Neuronal stem cell (in vitro differentiated cells): ENCODE data around the gene PIAS1.

Source experiments
- DNase-seq: peaks from one replicate; pipeline ENCODE4 v3.0.0-alpha.2; 2013; ENCODE audit warnings: low spot score
- H2AFZ ChIP-seq: one replicate; pipeline ENCODE4 v1.6.1; 2013; ENCODE audit warnings: mild to moderate bottlenecking, low read length, inconsistent platforms
- H2AK5ac ChIP-seq: 2 replicates; pipeline ENCODE4 v1.6.1; 2013; ENCODE audit warnings: low read depth, mild to moderate bottlenecking, inconsistent platforms, low read length, moderate library complexity, mixed read lengths
- H2BK120ac ChIP-seq: 2 replicates; pipeline ENCODE4 v1.6.1; 2013; ENCODE audit warnings: low read depth, mild to moderate bottlenecking, inconsistent platforms, low read length, moderate library complexity, mixed read lengths
- H2BK12ac ChIP-seq: one replicate; pipeline ENCODE4 v1.6.1; 2013; ENCODE audit warnings: low read length, inconsistent platforms
- H2BK15ac ChIP-seq: 2 replicates; pipeline ENCODE4 v1.6.1; 2013; ENCODE audit warnings: mild to moderate bottlenecking, low read length, inconsistent platforms, mixed read lengths
- H2BK5ac ChIP-seq: one replicate; pipeline ENCODE4 v1.6.1; 2013; ENCODE audit warnings: inconsistent platforms, mild to moderate bottlenecking, low read length, moderate library complexity
- H3K14ac ChIP-seq: one replicate; pipeline ENCODE4 v1.6.1; 2013; ENCODE audit warnings: low read length, inconsistent platforms
- H3K18ac ChIP-seq: 2 replicates; pipeline ENCODE4 v1.6.1; 2013; ENCODE audit warnings: low read length, inconsistent platforms
- H3K23ac ChIP-seq: 2 replicates; pipeline ENCODE4 v1.6.1; 2013; ENCODE audit warnings: low read depth, mild to moderate bottlenecking, mixed read lengths, low read length, inconsistent platforms; ENCODE audit not compliant: poor library complexity
- H3K27ac ChIP-seq: replicated peaks from 3 replicates; pipeline ENCODE4 v1.5.1; 2013; ENCODE audit warnings: low read length, inconsistent platforms
- H3K27me3 ChIP-seq, 3 experiments: 2 replicates each; pipeline ENCODE4 v1.6.1; 2013; ENCODE audit warnings: low read length in 3 of 3, mild to moderate bottlenecking in 2 of 3, inconsistent platforms in 1 of 3, low read depth in 1 of 3, mixed read lengths in 1 of 3, moderate library complexity in 1 of 3; ENCODE audit not compliant: control insufficient read depth in 3 of 3, insufficient read depth in 3 of 3
- H3K36me3 ChIP-seq, 2 donors: replicated peaks in 1 of 2; 2 replicates each; pipeline ENCODE4 v1.6.1; 2013; ENCODE audit warnings: low read length in 2 of 2; ENCODE audit not compliant: control insufficient read depth in 2 of 2, insufficient read depth in 2 of 2
- H3K4ac ChIP-seq: 2 replicates; pipeline ENCODE4 v1.6.1; 2013; ENCODE audit warnings: inconsistent platforms, mild to moderate bottlenecking, low read length, moderate library complexity
- H3K4me1 ChIP-seq, 2 donors: 1 replicate in 1 of 2; 2 replicates in 1 of 2; pipeline ENCODE4 v1.6.1; 2013; ENCODE audit warnings: low read length in 2 of 2, low read depth in 1 of 2; ENCODE audit not compliant: control insufficient read depth in 2 of 2, insufficient read depth in 1 of 2
- H3K4me2 ChIP-seq: one replicate; pipeline ENCODE4 v1.6.1; 2013; ENCODE audit warnings: mild to moderate bottlenecking, low read length, inconsistent platforms; ENCODE audit not compliant: insufficient read depth, poor library complexity, severe bottlenecking
- H3K4me3 ChIP-seq, 2 donors: 2 replicates each; pipeline ENCODE4 v1.5.1; 2013; ENCODE audit warnings: low read length in 2 of 2, mild to moderate bottlenecking in 2 of 2, inconsistent platforms in 1 of 2, moderate library complexity in 1 of 2
- H3K79me1 ChIP-seq: one replicate; pipeline ENCODE4 v1.6.1; 2013; ENCODE audit warnings: low read depth, mild to moderate bottlenecking, inconsistent platforms, low read length, moderate library complexity
- H3K9ac ChIP-seq: one replicate; pipeline ENCODE4 v1.6.1; 2013; ENCODE audit warnings: mild to moderate bottlenecking, low read depth, low read length, inconsistent platforms; ENCODE audit not compliant: poor library complexity
- H3K9me3 ChIP-seq, 2 donors: replicated peaks in 1 of 2; 2 replicates each; pipeline versions ENCODE3 to v1.6.1; 2013; ENCODE audit warnings: low read length in 2 of 2, mild to moderate bottlenecking in 2 of 2, inconsistent platforms in 1 of 2, low read depth in 1 of 2, mixed read lengths in 1 of 2, moderate library complexity in 1 of 2; ENCODE audit not compliant: control insufficient read depth in 2 of 2, insufficient read depth in 1 of 2
- H4K8ac ChIP-seq: one replicate; pipeline ENCODE4 v1.6.1; 2013; ENCODE audit warnings: low read depth, mild to moderate bottlenecking, inconsistent platforms, low read length, moderate library complexity
- H4K91ac ChIP-seq: one replicate; pipeline ENCODE4 v1.6.1; 2013; ENCODE audit warnings: low read length, low read depth, mild to moderate bottlenecking, inconsistent platforms; ENCODE audit not compliant: poor library complexity
- WGBS, 2 donors: extraction: QIAGEN DNeasy Blood & Tissue Kit; methylation state at CpG; one replicate each; pipeline ENCODE4 v1.1.7; 2013; ENCODE audit warnings: missing lambda C conversion rate in 2 of 2, mixed read lengths in 1 of 2; ENCODE audit not compliant: insufficient read length in 2 of 2, insufficient replicate concordance in 1 of 2; ENCODE audit errors: extremely low coverage in 2 of 2; 5-methylcytosine and 5-hydroxymethylcytosine counted together

Gene PIAS1

DNA sequence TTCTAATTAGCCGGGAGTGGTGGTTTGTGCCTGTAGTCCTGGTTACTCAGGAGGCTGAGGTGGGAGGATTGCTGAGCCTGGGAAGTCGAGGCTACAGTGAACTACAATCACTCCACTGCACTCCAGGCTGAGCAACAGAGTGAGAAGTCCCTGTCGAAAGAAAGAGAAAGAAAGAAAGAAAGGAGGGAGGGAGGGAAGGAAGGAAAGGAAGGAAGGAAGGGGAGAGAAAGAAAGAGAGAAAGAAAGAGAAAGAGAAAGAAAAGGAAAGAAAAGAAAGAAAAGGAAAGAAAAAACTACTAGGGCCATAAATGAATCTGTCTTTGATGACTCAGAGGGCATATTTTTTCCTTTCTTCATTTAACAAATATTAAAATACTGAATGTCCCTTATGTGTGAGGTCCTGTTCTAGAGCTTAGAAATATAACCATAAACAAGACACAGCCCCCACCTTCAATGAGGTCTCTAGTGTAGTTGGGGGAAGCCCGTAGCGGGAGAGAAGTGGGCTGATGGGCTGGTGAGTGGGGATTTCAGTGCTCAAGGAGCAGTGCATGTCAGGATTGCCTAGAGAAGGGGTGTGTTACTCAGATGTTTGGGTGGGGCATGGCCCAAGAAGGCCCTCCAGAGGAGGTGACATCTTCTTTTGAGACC is 35.2 kb upstream of the PIAS1 start:
- Histone ChIP-seq H3K4me1 (no peaks in the 10 kb centered on the region), H2BK15ac (no peak overlapping the region), H2BK12ac (no peak overlapping the region), H3K4me2 (no peak overlapping the region), H2AFZ (no peak overlapping the region), H2BK5ac (no peak overlapping the region), H3K36me3 (no peaks in the 10 kb centered on the region), H3K23ac (no peak overlapping the region), H2AK5ac (no peak overlapping the region), H3K79me1 (no peaks in the 10 kb centered on the region), H4K8ac (no peak overlapping the region), H3K9me3 (no peaks in the 10 kb centered on the region), H3K14ac (no peak overlapping the region), H3K9ac (no peak overlapping the region), H2BK120ac (no peak overlapping the region), H3K18ac (no peak overlapping the region), H3K4ac (no peak overlapping the region), H3K4me3 (no peak overlapping the region), H3K27ac (no peak overlapping the region), H4K91ac (no peak overlapping the region), H3K27me3 (peaks cover 0 to 10% (median 0%) of the 10 kb centered on the region in 3 experiments)
- whole genome bisulfite sequencing, 2 donors = no CpG with 5 or more reads among the region's 5 CpGs
- DNase-seq = no peak

GRCh38 chr15:68019814-68020525 is 34.1 kb upstream of the PIAS1 start:
- Histone ChIP-seq H3K27ac (no peak overlapping the region), H3K4me3 (no peak overlapping the region), H4K8ac (no peak overlapping the region)

GRCh38 chr15:68020685-68021084 is 33.4 kb upstream of the PIAS1 start:
- no peak overlapping the region for H3K4me2 ChIP-seq
- no peak overlapping the region for H2AK5ac ChIP-seq
- no peak overlapping the region for H2AFZ ChIP-seq
- no peak overlapping the region for H2BK12ac ChIP-seq
- H3K14ac ChIP-seq = no peak overlapping the region
- peaks cover 0 to 7% (median 0%) of the 10 kb centered on the region in 3 experiments for H3K27me3 ChIP-seq
- H3K27ac ChIP-seq = no peak overlapping the region
- H3K9ac ChIP-seq = no peak overlapping the region
- H2BK5ac ChIP-seq = no peak overlapping the region
- H4K91ac ChIP-seq = no peak overlapping the region
- no peaks in the 10 kb centered on the region for H3K9me3 ChIP-seq
- H2BK15ac ChIP-seq = no peak overlapping the region
- H3K4me1 ChIP-seq = no peaks in the 10 kb centered on the region
- H3K36me3 ChIP-seq = no peaks in the 10 kb centered on the region
- H3K79me1 ChIP-seq = no peaks in the 10 kb centered on the region
- no peak overlapping the region for H4K8ac ChIP-seq
- DNase-seq = no peak
- no peak overlapping the region for H3K4me3 ChIP-seq
- WGBS, 2 donors = no CpG with 5 or more reads among the region's 3 CpGs
- no peak overlapping the region for H3K4ac ChIP-seq
- H3K18ac ChIP-seq = no peak overlapping the region
- H3K23ac ChIP-seq = no peak overlapping the region
- no peak overlapping the region for H2BK120ac ChIP-seq

More at GRCh38 chr15:68019814-68020525, 34.1 kb upstream of the PIAS1 start:
- Histone ChIP-seq H3K9me3 (no peaks in the 10 kb centered on the region), H2BK12ac (no peak overlapping the region), H3K14ac (no peak overlapping the region), H3K9ac (no peak overlapping the region), H2BK5ac (no peak overlapping the region), H3K4me2 (no peak overlapping the region), H3K27me3 (peaks cover 0 to 10% (median 0%) of the 10 kb centered on the region in 3 experiments), H3K4ac (no peak overlapping the region), H2BK15ac (no peak overlapping the region), H2BK120ac (no peak overlapping the region), H3K79me1 (no peaks in the 10 kb centered on the region), H4K91ac (no peak overlapping the region), H2AK5ac (no peak overlapping the region), H3K36me3 (no peaks in the 10 kb centered on the region), H2AFZ (no peak overlapping the region), H3K18ac (no peak overlapping the region), H3K4me1 (no peaks in the 10 kb centered on the region), H3K23ac (no peak overlapping the region)
- WGBS, 2 donors = no CpG with 5 or more reads among the region's 9 CpGs
- no peak for DNase-seq

DNA sequence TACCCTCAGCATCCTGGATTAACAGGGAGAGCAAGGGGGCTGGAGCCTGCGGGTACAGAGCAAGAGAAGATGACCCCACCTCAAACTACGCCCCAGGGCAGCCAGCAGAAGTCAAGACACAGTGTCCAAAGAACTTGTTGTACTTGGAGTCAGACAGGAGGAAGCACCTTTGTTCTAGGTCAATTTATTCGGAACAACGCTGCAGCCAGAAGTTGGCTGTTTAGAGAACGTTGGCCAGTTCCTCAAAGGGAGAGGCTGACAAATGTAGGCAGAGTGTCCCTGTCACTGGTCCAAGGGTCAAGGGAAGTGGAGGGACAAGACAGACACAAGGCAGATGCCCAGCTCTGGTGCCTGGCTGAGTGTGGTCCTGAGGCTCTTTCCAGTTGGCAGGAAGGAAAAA is 32.1 kb upstream of the PIAS1 start:
- no CpG with 5 or more reads among the region's 5 CpGs for WGBS, 2 donors
- Histone ChIP-seq H3K4me3 (no peak overlapping the region), H2BK15ac (no peak overlapping the region), H3K9me3 (no peaks in the 10 kb centered on the region), H3K4me1 (no peaks in the 10 kb centered on the region), H3K36me3 (no peaks in the 10 kb centered on the region), H3K27me3 (peaks cover 0 to 7% (median 0%) of the 10 kb centered on the region in 3 experiments), H2BK120ac (no peak overlapping the region), H3K9ac (no peak overlapping the region), H3K27ac (no peak overlapping the region), H3K4me2 (no peak overlapping the region), H3K23ac (no peak overlapping the region), H3K79me1 (no peaks in the 10 kb centered on the region), H4K8ac (no peak overlapping the region), H3K4ac (no peak overlapping the region), H3K18ac (no peak overlapping the region), H2BK5ac (no peak overlapping the region), H4K91ac (no peak overlapping the region), H2AFZ (no peak overlapping the region), H2AK5ac (no peak overlapping the region), H2BK12ac (no peak overlapping the region), H3K14ac (no peak overlapping the region)
- no peak for DNase-seq
